OCI-LY3 (cell line): Measurements from ENCODE around the gene RPS17.

ENCODE experiments used
- H2AFZ ChIP-seq: fragments of 200-600, 300-600 bp; shearing (Covaris generic); 2 replicates; pipeline ENCODE4 v1.6.0; 2014; ENCODE audit warnings: antibody characterized with exemption, low read depth, low read length
- H3K27ac ChIP-seq: fragments of 200-600, 300-600 bp; sonication (generic); 2 replicates; pipeline ENCODE4 v1.5.1; 2014; ENCODE audit warnings: mild to moderate bottlenecking, low read length, moderate library complexity, mixed read lengths
- H3K27me3 ChIP-seq: fragments of 200-600, 300-600 bp; sonication (generic); 2 replicates; pipeline ENCODE4 v1.6.1; 2014; ENCODE audit warnings: low read depth, low read length, mixed read lengths
- H3K36me3 ChIP-seq: fragments of 200-600, 300-600 bp; sonication (generic); replicated peaks from 2 replicates; pipeline ENCODE3; 2014; ENCODE audit warnings: low read depth, low read length, mixed read lengths
- H3K4me1 ChIP-seq: fragments of 300-600, 200-600 bp; sonication (generic); 2 replicates; pipeline ENCODE4 v1.6.1; 2014; ENCODE audit warnings: low read length, mixed read lengths
- H3K4me2 ChIP-seq: fragments of 200-600, 300-600 bp; sonication (generic); 2 replicates; pipeline ENCODE4 v1.6.1; 2014; ENCODE audit warnings: low read length, mixed read lengths
- H3K4me3 ChIP-seq: fragments of 300-600, 200-600 bp; sonication (generic); 2 replicates; pipeline ENCODE4 v1.5.1; 2014; ENCODE audit warnings: antibody characterized with exemption, mild to moderate bottlenecking, low read length, moderate library complexity
- H3K79me2 ChIP-seq: fragments of 300-600, 200-600 bp; shearing (Covaris generic); 2 replicates; pipeline ENCODE4 v1.6.1; 2014; ENCODE audit warnings: mild to moderate bottlenecking, low read length, mixed read lengths
- H3K9ac ChIP-seq: fragments of 300-600, 200-600 bp; shearing (Covaris generic); 2 replicates; pipeline ENCODE4 v1.6.0; 2014; ENCODE audit warnings: mild to moderate bottlenecking, low read length, moderate library complexity
- H3K9me3 ChIP-seq: fragments of 200-600, 300-600 bp; shearing (Covaris generic); 2 replicates; pipeline ENCODE4 v1.6.1; 2014; ENCODE audit warnings: low read length, mixed read lengths; ENCODE audit not compliant: insufficient read depth
- H4K20me1 ChIP-seq: fragments of 200-600, 300-600 bp; sonication (generic); 2 replicates; pipeline ENCODE4 v1.6.1; 2016; ENCODE audit warnings: low read length, mixed read lengths; ENCODE audit not compliant: insufficient read depth
- CTCF ChIP-seq: fragments of 200-600, 300-600 bp; sonication (generic); IDR thresholded peaks from 2 replicates; pipeline ENCODE4 v1.5.1; 2014; ENCODE audit warnings: antibody characterized with exemption, low read length, low read depth
- EZH2phosphoT487 ChIP-seq: fragments of 200-600 bp; shearing (Covaris generic); IDR thresholded peaks from 2 replicates; pipeline ENCODE4 v1.6.1; 2018; ENCODE audit warnings: antibody characterized with exemption, mixed run types, low read depth

RPS17 gene

GRCh38 chr15:82554351-82554750 is 14.1 kb upstream of the RPS17 start:
- Histone ChIP-seq H2AFZ (no peak overlapping the region), H3K27me3 (peaks cover 16% of the 10 kb centered on the region; the same call in 1 of the 2 replicates)

GRCh38 chr15:82553846-82554245 is 13.6 kb upstream of the RPS17 start:
- H2AFZ ChIP-seq, result no peak overlapping the region
- no peaks in the 10 kb centered on the region for H3K36me3 ChIP-seq
- H3K4me2 ChIP-seq, result no peak overlapping the region
- H3K4me1 ChIP-seq, result no peaks in the 10 kb centered on the region
- no peaks in the 10 kb centered on the region for H3K79me2 ChIP-seq
- TF ChIP-seq EZH2phosphoT487 (no peak), CTCF (no peak)
- H3K27me3 ChIP-seq, result peaks cover 16% of the 10 kb centered on the region; the same call in 1 of the 2 replicates
- no peak overlapping the region for H3K27ac ChIP-seq
- no peak overlapping the region for H3K9ac ChIP-seq
- no peaks in the 10 kb centered on the region for H3K9me3 ChIP-seq
- no peak overlapping the region for H3K4me3 ChIP-seq
- H4K20me1 ChIP-seq, result no peaks in the 10 kb centered on the region

More at GRCh38 chr15:82554351-82554750, 14.1 kb upstream of the RPS17 start:
- Histone ChIP-seq H4K20me1 (no peaks in the 10 kb centered on the region), H3K4me3 (no peak overlapping the region), H3K4me2 (no peak overlapping the region), H3K36me3 (no peaks in the 10 kb centered on the region), H3K27ac (no peak overlapping the region), H3K79me2 (no peaks in the 10 kb centered on the region), H3K9me3 (no peaks in the 10 kb centered on the region), H3K4me1 (no peaks in the 10 kb centered on the region), H3K9ac (no peak overlapping the region)
- TF ChIP-seq CTCF, result no peak
- no peak for TF ChIP-seq EZH2phosphoT487

- no peaks in the 10 kb centered on the region for H3K4me1 ChIP-seq
- H3K9ac ChIP-seq, result no peak overlapping the region
- no peak for TF ChIP-seq EZH2phosphoT487
- no peak for TF ChIP-seq CTCF
- no peaks in the 10 kb centered on the region for H4K20me1 ChIP-seq
- no peak overlapping the region for H2AFZ ChIP-seq
- H3K79me2 ChIP-seq, result no peaks in the 10 kb centered on the region
- H3K4me2 ChIP-seq, result no peak overlapping the region
- H3K27me3 ChIP-seq, result peaks cover 16% of the 10 kb centered on the region; the same call in 1 of the 2 replicates
- no peak overlapping the region for H3K27ac ChIP-seq
- no peaks in the 10 kb centered on the region for H3K36me3 ChIP-seq
- H3K9me3 ChIP-seq, result no peaks in the 10 kb centered on the region
- no peak overlapping the region for H3K4me3 ChIP-seq
Measured at GRCh38 chr15:82552861-82553260, 12.6 kb upstream of the RPS17 start.

- TF ChIP-seq EZH2phosphoT487, result no peak
- H3K4me2 ChIP-seq, result no peak overlapping the region
- peaks cover 15% of the 10 kb centered on the region; the same call in 1 of the 2 replicates for H3K27me3 ChIP-seq
- H3K4me1 ChIP-seq, result no peaks in the 10 kb centered on the region
- no peaks in the 10 kb centered on the region for H4K20me1 ChIP-seq
- H2AFZ ChIP-seq, result no peak overlapping the region
- H3K9me3 ChIP-seq, result no peaks in the 10 kb centered on the region
- no peaks in the 10 kb centered on the region for H3K36me3 ChIP-seq
- H3K79me2 ChIP-seq, result no peaks in the 10 kb centered on the region
- H3K4me3 ChIP-seq, result no peak overlapping the region
- H3K9ac ChIP-seq, result no peak overlapping the region
- H3K27ac ChIP-seq, result no peak overlapping the region
Measured at GRCh38 chr15:82551646-82552247, 11.5 kb upstream of the RPS17 start.
